ENCODE measurements around the gene MMP25.
"Not testable (repeated sequence)": the region's sequence is repeated elsewhere in the genome, so short reads cannot be mapped to it uniquely, and the experiment has no call there.

The MMP25 gene

GRCh38 chr16:3029491-3030221, 16.7 kb upstream of the MMP25 start:
- DNase-seq (ENCODE audit: low read depth, low spot score) = no peak

GRCh38 chr16:3030222-3031212, 15.8 kb upstream of the MMP25 start:
- DNase-seq (ENCODE audit: low read depth, low spot score) = no peak

- DNase-seq (ENCODE audit: low read depth, low spot score) = no peak
These were observed 13.7 kb upstream of the MMP25 start for GRCh38 chr16:3032624-3033023.

GRCh38 chr16:3035289-3035971, 10.9 kb upstream of the MMP25 start:
- DNase-seq (ENCODE audit: low read depth, low spot score) = no peak

GRCh38 chr16:3035972-3036725, 10.2 kb upstream of the MMP25 start:
- no peak for DNase-seq (ENCODE audit: low read depth, low spot score)

GRCh38 chr16:3036726-3037315, 9.5 kb upstream of the MMP25 start, which contains the start of gene BICDL2:
TSS of gene BICDL2 (minus strand) at chr16:3036944. CDS start at chr16:3035496, 1,448 bp downstream.
- DNase-seq (ENCODE audit: low read depth, low spot score) = no peak

- no peak for DNase-seq (ENCODE audit: low read depth, low spot score)
These were observed 8.1 kb upstream of the MMP25 start for GRCh38 chr16:3038256-3038655.

- no peak for DNase-seq (ENCODE audit: low read depth, low spot score)
These were observed 7.5 kb upstream of the MMP25 start for GRCh38 chr16:3038896-3039295.

- no peak for DNase-seq (ENCODE audit: low read depth, low spot score)
These were observed 4.0 kb upstream of the MMP25 start for GRCh38 chr16:3042376-3042775.

- DNase-seq (ENCODE audit: low read depth, low spot score) = no peak
These were observed 1.7 kb upstream of the MMP25 start for GRCh38 chr16:3044708-3045107.

GRCh38 chr16:3046641-3047386, 453 bp downstream of the MMP25 start:
- DNase-seq (ENCODE audit: low read depth, low spot score) = no peak

- no peak for DNase-seq (ENCODE audit: low read depth, low spot score)
These were observed 993 bp downstream of the MMP25 start for GRCh38 chr16:3047387-3047720.

- no peak for DNase-seq (ENCODE audit: low read depth, low spot score)
These were observed 3.6 kb downstream of the MMP25 start for GRCh38 chr16:3049921-3050481.

- DNase-seq (ENCODE audit: low read depth, low spot score) = no peak
These were observed 4.1 kb downstream of the MMP25 start for GRCh38 chr16:3050487-3050886.

- no peak for DNase-seq (ENCODE audit: low read depth, low spot score)
These were observed 4.6 kb downstream of the MMP25 start for GRCh38 chr16:3051009-3051408.

- DNase-seq (ENCODE audit: low read depth, low spot score) = no peak
These were observed 5.1 kb downstream of the MMP25 start for GRCh38 chr16:3051494-3051893.

GRCh38 chr16:3052571-3053329, 6.4 kb downstream of the MMP25 start:
- DNase-seq (ENCODE audit: low read depth, low spot score) = not testable (repeated sequence)

GRCh38 chr16:3053330-3053710, 7.0 kb downstream of the MMP25 start:
- not testable (repeated sequence) for DNase-seq (ENCODE audit: low read depth, low spot score)
